K562 (cell line): ENCODE measurements around the gene RFNG. TPM values are rescaled to one million over a fixed set of nuclear protein-coding genes. Genes with fewer than 3 reads are reported as not detected.

Source experiments
- ARID4B ChIP-seq: sonication (generic); formaldehyde crosslinking; IDR thresholded peaks from 2 replicates; pipeline ENCODE4 v1.8.0; 2022; ENCODE audit warnings: mild to moderate bottlenecking, missing genetic modification reagents
- CCNT2 ChIP-seq: IDR thresholded peaks from 2 replicates; pipeline ENCODE4 v1.6.1; 2011; ENCODE audit warnings: borderline replicate concordance, low read depth, mild to moderate bottlenecking, moderate library complexity, mixed read lengths, low read length; ENCODE audit not compliant: insufficient read length; ENCODE audit errors: extremely low read depth
- CHCHD3 ChIP-seq: fragments of 250-450 bp; sonication (Bioruptor Pico); IDR thresholded peaks from 2 replicates; pipeline ENCODE4 v2.1.2; 2022; ENCODE audit warnings: mild to moderate bottlenecking
- ELK1 ChIP-seq: sonication (generic); formaldehyde crosslinking; IDR thresholded peaks from 2 replicates; pipeline ENCODE4 v1.8.1; 2022; ENCODE audit warnings: missing genetic modification reagents
- ETV1 ChIP-seq: fragments of 450-650 bp; conservative IDR thresholded peaks from 2 replicates; pipeline ENCODE4 v1.6.1; 2016; ENCODE audit warnings: missing genetic modification characterization, control low read depth, low read depth, missing compliant biosample characterization
- FOXM1 ChIP-seq, 2 experiments: fragments of 450-650 bp in 1 of 2; sonication (generic) in 1 of 2; formaldehyde crosslinking in 1 of 2; IDR thresholded peaks; 2 replicates each; pipeline versions ENCODE4 v1.6.1 to v1.9.0; 2017 to 2022; ENCODE audit warnings: low read depth in 2 of 2, mild to moderate bottlenecking in 2 of 2, missing genetic modification reagents in 1 of 2, moderate library complexity in 1 of 2
- NEUROD1 ChIP-seq: fragments of 150-350 bp; IDR thresholded peaks from 2 replicates; pipeline ENCODE4 v1.6.1; 2014; ENCODE audit warnings: borderline replicate concordance, low read length, low read depth; ENCODE audit not compliant: partially characterized antibody
- POLR2AphosphoS5 ChIP-seq: IDR thresholded peaks from 2 replicates; pipeline ENCODE4 v1.6.1; 2011; ENCODE audit warnings: mild to moderate bottlenecking, low read depth, low read length, moderate library complexity; ENCODE audit not compliant: control insufficient read depth, insufficient read depth
- RBBP5 ChIP-seq: fragments of 200-600 bp; sonication (generic); IDR thresholded peaks from 2 replicates; pipeline ENCODE4 v1.6.1; 2012; ENCODE audit warnings: borderline replicate concordance, mild to moderate bottlenecking, low read length, control low read depth, inconsistent platforms; ENCODE audit not compliant: insufficient read depth, poor library complexity, severe bottlenecking
- SPI1 ChIP-seq: IDR thresholded peaks from 2 replicates; pipeline ENCODE4 v1.6.1; 2011; ENCODE audit warnings: low read depth, low read length, control low read depth, borderline replicate concordance
- THAP7 ChIP-seq: fragments of 250-450 bp; sonication (Bioruptor Pico); IDR thresholded peaks from 2 replicates; pipeline ENCODE4 v1.5.0; 2021
- ZBTB11 ChIP-seq, 3 experiments: fragments of 200-800 bp in 1 of 3; fragments of 250-450 bp in 1 of 3; fragments of 450-650 bp in 1 of 3; sonication (Bioruptor Pico) in 1 of 3; sonication (Bioruptor generic) in 1 of 3; formaldehyde crosslinking in 1 of 3; IDR thresholded peaks; 2 replicates each; pipeline versions ENCODE4 v1.6.1 to v1.8.0; 2016 to 2022; ENCODE audit warnings: mild to moderate bottlenecking in 2 of 3, missing genetic modification characterization in 2 of 3, missing compliant biosample characterization in 1 of 3, moderate library complexity in 1 of 3
- ZFX ChIP-seq: sonication (generic); formaldehyde crosslinking; IDR thresholded peaks from 2 replicates; pipeline ENCODE4 v1.8.0; 2022; ENCODE audit warnings: mild to moderate bottlenecking, missing genetic modification reagents, moderate library complexity
- polyA plus RNA-seq, 8 experiments: library from polyadenylated mRNA; depleted of rRNA in 4 of 8; stranded (reverse) in 5 of 8; unstranded in 3 of 8; fragments of >200 nt; fragmentation: Nextera tagmentation in 2 of 8; fragmentation: Illumina TruSeq in 1 of 8; extraction: Ambion mirVana in 2 of 8; extraction: Trizol in 1 of 8; gene quantifications; 2 replicates each; pipeline versions ENCODE4 v1.2.1 to v1.2.3, GENCODE V29; 2011 to 2014; ENCODE audit warnings: inconsistent platforms in 1 of 8, missing spikeins in 1 of 8
- total RNA-seq, 7 experiments: library from RNA; depleted of rRNA in 6 of 7; stranded (reverse); fragments of >200 nt in 6 of 7; fragmentation: Illumina TruSeq in 2 of 7; extraction: Trizol in 2 of 7; gene quantifications; 2 replicates each; pipeline versions ENCODE4 v1.2.1 to v1.2.3, GENCODE V29; 2011 to 2021; ENCODE audit warnings: low replicate concordance in 1 of 7

The RFNG gene
- total and polyA plus RNA-seq, 9 of the 15 experiments (the other 6 are each of a cell fraction or from before 2014, with no cell fraction given): 0.32 to 32.8 (median 9.5) TPM

- TF ChIP-seq ELK1 (CRISPR knock-in tag): no peak
- TF ChIP-seq ETV1: no peak
- TF ChIP-seq CHCHD3 (CRISPR knock-in tag): 0 out of 2 replicates have a peak, but pooled peaks have one; percentile 9
- TF ChIP-seq CCNT2: peak; percentile 85
- peak; percentile 43 for TF ChIP-seq RBBP5
- TF ChIP-seq ZFX: peak; percentile 97
- TF ChIP-seq SPI1: peak; percentile 39; the same call in 1 of the 2 replicates
- TF ChIP-seq POLR2AphosphoS5: peak; percentile 96
- TF ChIP-seq FOXM1 (IDR thresholded peaks at IDR 0.05; ENCODE audit: low read depth): no peak; the same call in 1 of the 2 replicates
- 0 out of 2 replicates have a peak, but pooled peaks have one; percentile 32 for TF ChIP-seq FOXM1 (CRISPR knock-in tag; IDR thresholded peaks at IDR 0.05; ENCODE audit: low read depth)
- TF ChIP-seq THAP7 (CRISPR knock-in tag): no peak
- TF ChIP-seq NEUROD1: peak; percentile 66
- peak in 1 of 3 experiments; percentile 82; a peak in 2 of 6 replicates for TF ChIP-seq ZBTB11 (CRISPR knock-in tag; IDR thresholded peaks at IDR 0.05)
- peak; percentile 98 for TF ChIP-seq ARID4B
These were observed 14.3 kb downstream of the RFNG start, which contains the start of gene DCXR (continued) for GRCh38 chr17:82037092-82037888.
